Adrenal gland (tissue), 12 donors: ENCODE measurements around the gene LDLRAP1. TPM values are rescaled to one million over a fixed set of nuclear protein-coding genes. Genes with fewer than 3 reads are reported as not detected.

ENCODE experiments used
- DNase-seq, 7 donors: peaks; one replicate each; pipeline ENCODE4 v3.0.0-alpha.2; 2019 to 2020
- H3K27ac ChIP-seq, 5 donors: fragments of 200-600 bp; sonication (generic) in 4 of 5; 1 replicate in 3 of 5; 2 replicates in 2 of 5; pipeline versions ENCODE4 v1.5.1 to v1.8.0; 2016 to 2020; ENCODE audit warnings: mild to moderate bottlenecking in 1 of 5
- H3K27me3 ChIP-seq: fragments of 200-600 bp; 2 replicates; pipeline ENCODE4 v1.8.0; 2021
- H3K36me3 ChIP-seq, 2 donors: fragments of 200-600 bp; replicated peaks in 1 of 2; 1 replicate in 1 of 2; 2 replicates in 1 of 2; pipeline versions ENCODE4 v1.5.1 to v1.8.0; 2018 to 2022
- H3K4me1 ChIP-seq, 2 donors: fragments of 200-600 bp; replicated peaks in 1 of 2; 1 replicate in 1 of 2; 2 replicates in 1 of 2; pipeline versions ENCODE4 v1.5.1 to v1.8.0; 2018 to 2021
- H3K4me3 ChIP-seq, 4 donors: fragments of 200-600 bp; sonication (generic) in 3 of 4; one replicate each; pipeline ENCODE4 v1.5.1; 2016 to 2018
- H3K9me3 ChIP-seq, 3 donors: fragments of 200-600 bp; sonication (generic) in 1 of 3; replicated peaks in 1 of 3; 1 replicate in 2 of 3; 2 replicates in 1 of 3; pipeline versions ENCODE4 v1.5.1 to v1.8.0; 2016 to 2021
- POLR2A ChIP-seq, 2 donors: fragments of 450-650 bp; IDR thresholded peaks; one replicate each; pipeline ENCODE4 v1.6.1; 2017; ENCODE audit warnings: antibody characterized with exemption in 2 of 2, mild to moderate bottlenecking in 2 of 2, moderate library complexity in 1 of 2
- WGBS, 4 donors: extraction: QIAGEN DNeasy Blood & Tissue Kit in 2 of 4; methylation state at CpG; one replicate each; pipeline versions ENCODE4 v1.1.5 to v1.1.7; 2013 to 2017; 5-methylcytosine and 5-hydroxymethylcytosine counted together
- intact Hi-C, 2 donors: fragments of 100-400 bp; cut with DNase I; formaldehyde crosslinking; loops; one replicate each; pipeline versions ENCODE4 v1.14.1 to v1.15.0; 2022 to 2023
- polyA plus RNA-seq, 3 donors: library from polyadenylated mRNA; stranded (reverse); fragments of 200-250 nt in 2 of 3; fragments of 350-450 nt in 1 of 3; fragmentation: Illumina TruSeq in 1 of 3; extraction: RNeasy Lipid Tissue Mini Kit (QIAGEN cat#74804) in 1 of 3; gene quantifications; one replicate each; pipeline ENCODE4 v1.2.3, GENCODE V29; 2013 to 2014
- total RNA-seq, 9 donors: library from RNA; depleted of rRNA in 4 of 9; stranded (reverse); fragments of >200 nt in 4 of 9; fragments of 120-200 nt in 1 of 9; fragmentation: NEBNext Ultra II Directional in 1 of 9; extraction: Animal tissue kit (Norgen Biotek cat#: 25700) in 1 of 9; gene quantifications; one replicate each; pipeline versions ENCODE4 v1.1.0 to v1.2.4, GENCODE V29; 2013 to 2023
- TF ChIP-seq, protein P1 (sequence below), 6 experiments: fragments of 450-650 bp in 4 of 6; fragments of 200-600 bp in 2 of 6; sonication (generic) in 1 of 6; IDR thresholded peaks; 1 replicate in 5 of 6; 2 replicates in 1 of 6; pipeline versions ENCODE4 v1.5.1 to v1.8.0; 2016 to 2021; ENCODE audit warnings: antibody characterized with exemption in 6 of 6, mild to moderate bottlenecking in 2 of 6, moderate library complexity in 1 of 6
- donor health status: healthy with polysubstance abuse.
- donor health status: Bipolar disorder and iron deficiency.
- donor health status: DM: yes; HTN: yes; CAD: no.
- donor health status: DM: no; HTN: no; CAD: no.
- donor health status: DM: no; HTN: no; CAD: no.
- donor health status: DM: yes; HTN: yes; CAD: no.

LDLRAP1 gene
- total and polyA plus RNA-seq, 12 donors = 6.8 to 39.1 (median 27.3) TPM

DNA sequence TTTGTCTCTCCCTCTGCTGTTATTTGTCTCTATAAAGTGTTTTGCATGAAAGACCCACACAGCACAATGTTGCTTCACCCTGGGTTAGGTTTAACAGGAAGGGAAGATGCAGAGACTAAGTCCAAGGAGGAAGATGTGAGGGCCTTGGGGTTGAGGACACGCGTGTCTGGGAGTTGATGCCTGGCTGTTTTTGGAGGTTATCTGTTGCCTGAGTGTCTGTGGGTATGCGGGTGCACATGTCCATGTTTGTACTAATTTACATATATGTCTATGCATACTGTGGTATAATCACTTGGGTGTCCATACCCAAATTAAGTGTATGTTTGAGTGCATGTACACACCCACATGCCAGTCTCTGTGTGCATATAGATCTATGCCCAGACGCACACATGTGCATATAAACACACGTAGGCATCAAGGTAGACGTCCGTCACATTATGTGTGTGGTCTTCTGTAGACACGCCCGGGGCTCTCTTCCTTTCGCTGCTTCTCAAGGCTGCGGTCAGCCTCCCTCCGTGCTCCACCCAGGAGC lies 72.2 kb downstream of the LDLRAP1 start:
- Histone ChIP-seq H3K4me3 (peak overlapping the region in 1 of 4 donors; percentile 61), H3K4me1 (peaks cover 6 to 39% of the 10 kb centered on the region in 2 donors), H3K27ac (peak overlapping the region in 4 of 5 donors; percentile 40 to 86 (median 70)), H3K27me3 (no peaks in the 10 kb centered on the region), H3K36me3 (no peaks in the 10 kb centered on the region), H3K9me3 (no peaks in the 10 kb centered on the region)
- DNase-seq = no peak
- intact Hi-C loops = loop anchor here in 1 of 2 donors (5.0 kb wide), 1 partner anchor 82 kb away; no protein-coding TSS in a partner anchor
- no peak for TF ChIP-seq POLR2A (IDR thresholded peaks at IDR 0.05)
- TF ChIP-seq, protein P1, sequence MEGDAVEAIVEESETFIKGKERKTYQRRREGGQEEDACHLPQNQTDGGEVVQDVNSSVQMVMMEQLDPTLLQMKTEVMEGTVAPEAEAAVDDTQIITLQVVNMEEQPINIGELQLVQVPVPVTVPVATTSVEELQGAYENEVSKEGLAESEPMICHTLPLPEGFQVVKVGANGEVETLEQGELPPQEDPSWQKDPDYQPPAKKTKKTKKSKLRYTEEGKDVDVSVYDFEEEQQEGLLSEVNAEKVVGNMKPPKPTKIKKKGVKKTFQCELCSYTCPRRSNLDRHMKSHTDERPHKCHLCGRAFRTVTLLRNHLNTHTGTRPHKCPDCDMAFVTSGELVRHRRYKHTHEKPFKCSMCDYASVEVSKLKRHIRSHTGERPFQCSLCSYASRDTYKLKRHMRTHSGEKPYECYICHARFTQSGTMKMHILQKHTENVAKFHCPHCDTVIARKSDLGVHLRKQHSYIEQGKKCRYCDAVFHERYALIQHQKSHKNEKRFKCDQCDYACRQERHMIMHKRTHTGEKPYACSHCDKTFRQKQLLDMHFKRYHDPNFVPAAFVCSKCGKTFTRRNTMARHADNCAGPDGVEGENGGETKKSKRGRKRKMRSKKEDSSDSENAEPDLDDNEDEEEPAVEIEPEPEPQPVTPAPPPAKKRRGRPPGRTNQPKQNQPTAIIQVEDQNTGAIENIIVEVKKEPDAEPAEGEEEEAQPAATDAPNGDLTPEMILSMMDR (IDR thresholded peaks at IDR 0.05) = no peak
- WGBS, 4 donors = 11 to 24% (median 13%) methylated on average over 9 to 12 of the region's 12 CpGs

DNA sequence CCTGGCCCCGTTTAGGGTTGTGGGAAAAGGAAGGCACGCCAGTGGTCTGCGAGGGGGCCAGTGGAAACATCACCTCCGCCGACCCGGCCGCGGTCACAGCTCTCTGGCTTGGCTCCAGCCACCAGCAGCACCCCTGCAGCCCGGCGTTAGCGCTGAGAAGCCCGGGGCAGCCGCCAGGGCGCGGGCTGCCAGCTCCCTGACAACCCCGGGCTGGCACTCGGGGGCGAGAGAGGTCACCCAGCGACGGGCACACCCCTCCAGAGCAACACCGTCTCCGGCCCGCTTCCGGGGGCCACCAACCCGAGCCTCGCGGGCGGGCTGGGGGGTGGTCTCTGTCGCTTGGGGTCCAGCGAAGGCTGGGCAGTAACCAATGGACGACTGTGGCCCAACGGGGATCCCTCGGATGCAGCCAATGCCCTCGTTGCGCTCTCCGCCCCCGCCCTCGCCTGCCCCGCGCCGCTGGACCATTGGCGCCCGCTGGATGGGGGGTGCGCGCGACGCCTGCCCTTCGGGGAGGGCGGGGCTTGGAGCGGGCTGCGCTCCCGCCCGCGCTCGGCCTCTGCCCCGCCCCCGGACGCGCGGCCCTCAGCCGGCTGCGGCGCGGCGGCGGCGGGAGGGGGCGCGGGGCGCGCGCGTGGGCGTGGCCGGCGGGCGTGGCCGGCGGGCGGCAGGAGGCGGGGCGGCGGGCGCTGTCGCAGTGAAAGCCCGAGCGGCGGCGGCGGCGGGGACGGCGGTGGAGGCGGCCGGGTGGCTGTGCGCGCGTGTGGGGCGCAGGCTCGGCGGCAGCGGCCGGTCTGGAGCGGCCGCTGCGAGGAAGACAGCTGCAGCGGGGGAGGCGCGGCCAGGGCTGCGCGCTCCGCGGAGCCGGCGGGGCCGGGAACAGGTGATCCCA lies 72.9 kb downstream of the LDLRAP1 start, which contains the start of gene MAN1C1:
MAN1C1 (plus strand) TSS at position 697 of the 892 bp plus-strand sequence. CDS start 1,007 bp downstream, outside the sequence.
- WGBS, 4 donors = 0 to 1% (median 0%) methylated on average over 2 to 116 of the region's 116 CpGs
- Histone ChIP-seq H3K27ac (peak within 1 kb of the TSS in 4 of 5 donors; percentile 44 to 86 (median 70)), H3K36me3 (no peaks in the 10 kb centered on the region), H3K27me3 (no peaks in the 10 kb centered on the region), H3K4me3 (peak within 1 kb of the TSS; percentile 58 to 99 (median 73)), H3K4me1 (peaks cover 6 to 42% of the 10 kb centered on the region in 2 donors), H3K9me3 (no peaks in the 10 kb centered on the region)
- intact Hi-C loops = loop anchor here in 1 of 2 donors (5.0 kb wide), 1 partner anchor 81 kb away; no protein-coding TSS in a partner anchor
- peak; percentile 23 to 54 for TF ChIP-seq POLR2A (IDR thresholded peaks at IDR 0.05)
- TF ChIP-seq, protein P1 (IDR thresholded peaks at IDR 0.05) = peak; percentile 33 to 79 (median 64)
- peak; percentile 86 to 94 (median 91) for DNase-seq

- no peaks in the 10 kb centered on the region for H3K36me3 ChIP-seq
- 0 to 7% (median 1%) methylated on average over 11 to 94 of the region's 94 CpGs; no CpG with 5 or more reads in 1 of the 4 donors for WGBS, 4 donors
- peaks cover 6 to 45% of the 10 kb centered on the region in 2 donors for H3K4me1 ChIP-seq
- intact Hi-C loops = loop anchor here in 1 of 2 donors (5.0 kb wide), 1 partner anchor 80 kb away; no protein-coding TSS in a partner anchor
- no peaks in the 10 kb centered on the region for H3K27me3 ChIP-seq
- peak overlapping the region in 3 of 5 donors; percentile 44 to 86 (median 65) for H3K27ac ChIP-seq
- peak overlapping the region; percentile 58 to 99 (median 73) for H3K4me3 ChIP-seq
- peak in 2 of 7 donors; percentile 21 to 38 for DNase-seq
- TF ChIP-seq POLR2A (IDR thresholded peaks at IDR 0.05) = no peak
- TF ChIP-seq, protein P1 (IDR thresholded peaks at IDR 0.05) = no peak
- H3K9me3 ChIP-seq = no peaks in the 10 kb centered on the region
Measured at GRCh38 chr1:25616987-25617624, 73.7 kb downstream of the LDLRAP1 start.
